CD14-positive monocyte (primary cell): ENCODE results near the gene SLIT3. TPM values are rescaled to one million over a fixed set of nuclear protein-coding genes. Genes with fewer than 3 reads are reported as not detected.

Source experiments
- DNase-seq, 3 donors: peaks; one replicate each; pipeline ENCODE4 v3.0.0-alpha.2; 2011 to 2022
- H2AFZ ChIP-seq: 2 replicates; pipeline ENCODE4 v1.6.0; 2012; ENCODE audit warnings: mild to moderate bottlenecking, low read depth, low read length, inconsistent platforms; ENCODE audit not compliant: insufficient read depth, poor library complexity, severe bottlenecking
- H3K27ac ChIP-seq, 2 donors: 1 replicate in 1 of 2; 2 replicates in 1 of 2; pipeline ENCODE4 v1.5.1; 2012 to 2013; ENCODE audit warnings: low read length in 2 of 2, control low read depth in 1 of 2, inconsistent platforms in 1 of 2, low read depth in 1 of 2, mild to moderate bottlenecking in 1 of 2
- H3K27me3 ChIP-seq, 2 donors: one replicate each; pipeline versions ENCODE4 v1.6.0 to v1.6.1; 2011 to 2013; ENCODE audit warnings: low read length in 2 of 2; ENCODE audit not compliant: control insufficient read depth in 2 of 2, insufficient read depth in 2 of 2
- H3K36me3 ChIP-seq, 2 donors: replicated peaks in 1 of 2; 1 replicate in 1 of 2; 2 replicates in 1 of 2; pipeline versions ENCODE4 v1.5.1 to v1.6.1; 2012 to 2013; ENCODE audit warnings: low read length in 2 of 2, control low read depth in 1 of 2, inconsistent platforms in 1 of 2, mild to moderate bottlenecking in 1 of 2; ENCODE audit not compliant: insufficient read depth in 2 of 2, control insufficient read depth in 1 of 2
- H3K4me1 ChIP-seq, 2 donors: 1 replicate in 1 of 2; 2 replicates in 1 of 2; pipeline versions ENCODE4 v1.5.1 to v1.6.1; 2012 to 2013; ENCODE audit warnings: low read length in 2 of 2, control low read depth in 1 of 2, inconsistent platforms in 1 of 2, mild to moderate bottlenecking in 1 of 2, moderate library complexity in 1 of 2; ENCODE audit not compliant: insufficient read depth in 2 of 2, control insufficient read depth in 1 of 2
- H3K4me2 ChIP-seq: replicated peaks from 2 replicates; pipeline ENCODE3; 2012; ENCODE audit warnings: low read length, moderate library complexity, mild to moderate bottlenecking; ENCODE audit not compliant: poor library complexity, severe bottlenecking; ENCODE audit errors: extremely low read depth
- H3K4me3 ChIP-seq, 3 experiments: fragments of 200-600 bp in 1 of 3; sonication (generic) in 1 of 3; replicated peaks in 1 of 3; 1 replicate in 2 of 3; 2 replicates in 1 of 3; pipeline ENCODE4 v1.5.1; 2011 to 2013; ENCODE audit warnings: low read length in 3 of 3, mild to moderate bottlenecking in 3 of 3, control low read depth in 2 of 3, low read depth in 2 of 3, inconsistent platforms in 1 of 3, moderate library complexity in 1 of 3
- H3K79me2 ChIP-seq: 2 replicates; pipeline ENCODE4 v1.6.0; 2012; ENCODE audit warnings: mild to moderate bottlenecking, control low read depth, inconsistent platforms, low read length, moderate library complexity; ENCODE audit not compliant: insufficient read depth
- H3K9ac ChIP-seq: 2 replicates; pipeline ENCODE4 v1.6.0; 2017; ENCODE audit warnings: low read length, mild to moderate bottlenecking; ENCODE audit not compliant: insufficient read depth, poor library complexity, severe bottlenecking
- H3K9me3 ChIP-seq, 2 donors: replicated peaks in 1 of 2; 1 replicate in 1 of 2; 2 replicates in 1 of 2; pipeline versions ENCODE4 v1.5.1 to v1.6.1; 2012 to 2013; ENCODE audit warnings: low read length in 2 of 2, control low read depth in 1 of 2; ENCODE audit not compliant: control insufficient read depth in 1 of 2, insufficient read depth in 1 of 2
- H4K20me1 ChIP-seq: 2 replicates; pipeline ENCODE4 v1.6.0; 2012; ENCODE audit warnings: mild to moderate bottlenecking, low read length, control low read depth, moderate library complexity; ENCODE audit not compliant: insufficient read depth
- H3K27ac Mint-ChIP-seq, 7 donors: one replicate each; pipeline ENCODE4 v1.8.0; 2020; ENCODE audit warnings: mild to moderate bottlenecking in 7 of 7, mixed read lengths in 7 of 7, moderate library complexity in 6 of 7, inconsistent platforms in 2 of 7
- H3K27me3 Mint-ChIP-seq, 3 donors: one replicate each; pipeline ENCODE4 v1.8.0; 2021 to 2022; ENCODE audit warnings: low read depth in 3 of 3, mild to moderate bottlenecking in 3 of 3, mixed read lengths in 3 of 3, moderate library complexity in 3 of 3, inconsistent platforms in 1 of 3
- H3K36me3 Mint-ChIP-seq, 2 donors: one replicate each; pipeline ENCODE4 v1.8.0; 2020; ENCODE audit warnings: mixed read lengths in 2 of 2, inconsistent platforms in 1 of 2, mild to moderate bottlenecking in 1 of 2
- H3K4me1 Mint-ChIP-seq: one replicate; pipeline ENCODE4 v1.8.0; 2020; ENCODE audit warnings: mild to moderate bottlenecking, mixed read lengths
- H3K4me3 Mint-ChIP-seq, 2 donors: one replicate each; pipeline ENCODE4 v1.8.0; 2020; ENCODE audit warnings: mild to moderate bottlenecking in 2 of 2, mixed read lengths in 2 of 2, moderate library complexity in 1 of 2
- H3K9me3 Mint-ChIP-seq, 7 donors: one replicate each; pipeline ENCODE4 v1.8.0; 2020 to 2022; ENCODE audit warnings: mixed read lengths in 7 of 7, mild to moderate bottlenecking in 6 of 7, moderate library complexity in 6 of 7, inconsistent platforms in 2 of 7
- WGBS: methylation state at CpG from one replicate; pipeline ENCODE4 v1.1.5; 2013; ENCODE audit warnings: missing lambda C conversion rate; ENCODE audit not compliant: insufficient coverage; 5-methylcytosine and 5-hydroxymethylcytosine counted together
- intact Hi-C, 2 donors: fragments of 100-400 bp; cut with micrococcal nuclease; formaldehyde crosslinking; loops; one replicate each; pipeline versions ENCODE4 v1.15.0 to v1.15.1; 2023
- polyA plus RNA-seq, 3 donors: library from polyadenylated mRNA; depleted of rRNA in 1 of 3; unstranded in 2 of 3; stranded (reverse) in 1 of 3; fragments of 300-500 nt in 2 of 3; fragments of >200 nt in 1 of 3; fragmentation: Illumina TruSeq in 2 of 3; gene quantifications; 1 replicate in 2 of 3; 2 replicates in 1 of 3; pipeline ENCODE4 v1.2.3, GENCODE V29; 2012 to 2021
- TF ChIP-seq, protein P1 (sequence below): fragments of 200-600 bp; IDR thresholded peaks from one replicate; pipeline ENCODE4 v1.8.0; 2022; ENCODE audit warnings: antibody characterized with exemption, mild to moderate bottlenecking

The SLIT3 gene
- polyA plus RNA-seq, 3 donors = not detected

DNA sequence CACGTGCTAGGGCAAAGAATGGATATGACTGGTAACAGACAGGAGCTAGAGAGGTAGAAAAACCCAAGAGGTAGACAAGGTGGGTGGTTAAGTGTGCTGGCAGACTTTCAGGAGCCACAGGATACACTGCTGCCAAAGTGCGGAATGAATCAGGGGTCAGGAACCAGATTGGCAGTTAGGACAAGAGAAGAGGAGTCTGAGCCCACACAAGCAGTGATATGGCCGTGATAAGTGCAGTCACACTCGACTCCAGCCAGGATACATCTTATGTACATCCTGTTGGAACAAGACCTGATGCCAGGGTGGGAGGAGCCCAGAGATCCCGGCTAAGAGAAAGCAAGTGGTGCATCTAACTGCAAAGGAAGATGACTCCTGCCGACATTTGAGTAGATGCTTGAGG is 10.0 kb downstream of the SLIT3 start:
- Histone ChIP-seq H3K4me3 (no peak overlapping the region), H4K20me1 (no peaks in the 10 kb centered on the region), H3K9me3 (no peaks in the 10 kb centered on the region), H3K27ac (no peak overlapping the region), H3K79me2 (no peaks in the 10 kb centered on the region), H3K9ac (no peak overlapping the region), H3K4me1 (no peaks in the 10 kb centered on the region), H2AFZ (no peak overlapping the region), H3K4me2 (no peak overlapping the region), H3K27me3 (no peaks in the 10 kb centered on the region), H3K36me3 (no peaks in the 10 kb centered on the region)
- Mint-ChIP-seq H3K36me3 (no peaks in the 10 kb centered on the region), H3K27me3 (peaks cover 2 to 6% (median 4%) of the 10 kb centered on the region in 3 donors), H3K4me1 (no peaks in the 10 kb centered on the region), H3K4me3 (no peak overlapping the region), H3K27ac (no peak overlapping the region), H3K9me3 (peaks cover 0 to 7% (median 2%) of the 10 kb centered on the region in 7 donors)
- no peak for DNase-seq
- intact Hi-C loops = no loop called here
- TF ChIP-seq, protein P1, sequence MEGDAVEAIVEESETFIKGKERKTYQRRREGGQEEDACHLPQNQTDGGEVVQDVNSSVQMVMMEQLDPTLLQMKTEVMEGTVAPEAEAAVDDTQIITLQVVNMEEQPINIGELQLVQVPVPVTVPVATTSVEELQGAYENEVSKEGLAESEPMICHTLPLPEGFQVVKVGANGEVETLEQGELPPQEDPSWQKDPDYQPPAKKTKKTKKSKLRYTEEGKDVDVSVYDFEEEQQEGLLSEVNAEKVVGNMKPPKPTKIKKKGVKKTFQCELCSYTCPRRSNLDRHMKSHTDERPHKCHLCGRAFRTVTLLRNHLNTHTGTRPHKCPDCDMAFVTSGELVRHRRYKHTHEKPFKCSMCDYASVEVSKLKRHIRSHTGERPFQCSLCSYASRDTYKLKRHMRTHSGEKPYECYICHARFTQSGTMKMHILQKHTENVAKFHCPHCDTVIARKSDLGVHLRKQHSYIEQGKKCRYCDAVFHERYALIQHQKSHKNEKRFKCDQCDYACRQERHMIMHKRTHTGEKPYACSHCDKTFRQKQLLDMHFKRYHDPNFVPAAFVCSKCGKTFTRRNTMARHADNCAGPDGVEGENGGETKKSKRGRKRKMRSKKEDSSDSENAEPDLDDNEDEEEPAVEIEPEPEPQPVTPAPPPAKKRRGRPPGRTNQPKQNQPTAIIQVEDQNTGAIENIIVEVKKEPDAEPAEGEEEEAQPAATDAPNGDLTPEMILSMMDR = no peak
- 50% methylated on average over 2 of the region's 6 CpGs for WGBS

DNA sequence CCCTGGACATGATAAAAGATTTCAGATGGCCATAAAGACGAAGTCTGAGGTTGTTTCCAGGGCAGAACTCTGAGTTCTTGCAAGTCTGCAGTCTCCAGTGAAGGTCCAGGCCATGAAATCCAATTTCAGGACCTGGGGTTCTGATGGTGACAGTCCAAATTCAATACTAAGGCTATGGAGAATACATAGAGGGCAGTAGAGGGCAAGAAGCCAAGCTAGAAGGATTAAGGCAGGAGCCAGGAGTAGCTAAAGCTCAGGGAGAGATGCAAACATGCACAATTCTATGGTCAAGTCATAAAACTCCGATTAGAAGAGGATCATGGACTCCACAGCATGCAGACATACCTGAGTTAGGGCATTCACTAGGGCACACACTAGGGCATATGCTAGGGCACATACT is 11.4 kb downstream of the SLIT3 start:
- peaks cover 5 to 6% of the 10 kb centered on the region in 2 donors for H3K9me3 ChIP-seq
- no peak overlapping the region for H3K27ac Mint-ChIP-seq
- H3K9me3 Mint-ChIP-seq = peaks cover 0 to 7% (median 3%) of the 10 kb centered on the region in 7 donors
- no peaks in the 10 kb centered on the region for H4K20me1 ChIP-seq
- WGBS = 79% methylated on average over 2 of the region's 2 CpGs
- H3K4me3 ChIP-seq = no peak overlapping the region
- no peaks in the 10 kb centered on the region for H3K36me3 Mint-ChIP-seq
- no peaks in the 10 kb centered on the region for H3K4me1 Mint-ChIP-seq
- no peaks in the 10 kb centered on the region for H3K79me2 ChIP-seq
- no peak for DNase-seq
- no peak overlapping the region for H3K27ac ChIP-seq
- H3K36me3 ChIP-seq = no peaks in the 10 kb centered on the region
- H3K27me3 ChIP-seq = no peaks in the 10 kb centered on the region
- H3K4me3 Mint-ChIP-seq = no peak overlapping the region
- TF ChIP-seq, protein P1 = no peak
- no peak overlapping the region for H3K9ac ChIP-seq
- H2AFZ ChIP-seq = no peak overlapping the region
- H3K27me3 Mint-ChIP-seq = peaks cover 2 to 5% (median 4%) of the 10 kb centered on the region in 3 donors
- no peak overlapping the region for H3K4me2 ChIP-seq
- intact Hi-C loops = no loop called here
- H3K4me1 ChIP-seq = no peaks in the 10 kb centered on the region
